Measurements from ENCODE around the gene IPO9.

The IPO9 gene

DNA sequence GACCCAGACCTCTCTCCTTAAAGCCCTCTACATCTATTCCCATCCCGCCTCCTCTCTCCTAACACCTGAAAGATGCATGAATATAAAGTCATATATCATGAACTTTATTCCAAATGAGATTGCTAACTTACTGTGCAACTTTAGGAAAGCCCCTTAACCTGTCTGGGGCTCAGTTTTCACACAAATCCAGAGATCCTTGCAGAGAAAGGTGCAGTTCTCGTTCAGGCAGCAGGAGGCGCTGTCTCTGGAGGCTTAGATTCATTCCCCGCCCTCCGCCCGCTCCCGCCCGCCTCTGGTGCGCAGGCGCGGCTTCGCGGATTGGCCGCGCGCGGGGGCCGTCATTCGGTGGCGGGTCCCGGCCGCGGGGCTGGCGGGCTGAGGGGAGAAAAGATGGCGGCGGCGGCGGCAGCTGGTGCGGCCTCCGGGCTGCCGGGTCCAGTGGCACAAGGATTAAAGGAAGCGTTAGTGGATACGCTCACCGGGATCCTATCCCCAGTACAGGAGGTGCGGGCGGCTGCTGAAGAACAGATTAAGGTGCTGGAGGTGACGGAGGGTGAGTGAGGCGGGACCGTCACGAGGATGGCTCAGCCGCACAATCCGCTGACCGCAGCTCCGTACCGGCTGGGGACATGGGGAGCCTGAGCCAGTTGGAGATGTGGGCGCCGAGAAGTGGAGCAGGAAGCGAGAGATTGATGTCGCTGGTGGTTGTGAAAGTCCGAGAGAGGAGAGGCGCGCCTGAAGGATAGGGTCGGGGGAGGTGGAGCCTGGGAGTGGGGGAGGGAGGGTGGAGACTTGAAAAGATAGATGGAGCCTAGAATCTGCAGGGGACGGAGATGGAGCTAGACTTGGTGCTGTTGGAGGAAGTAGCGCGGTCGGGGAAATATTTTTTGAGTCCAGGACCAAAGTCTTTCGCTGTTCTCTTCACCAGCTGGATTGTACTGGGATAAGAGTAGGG is at the start of gene IPO9:
Gene IPO9, plus strand, starts transcription at position 338 of the 955 bp plus-strand sequence. Its CDS starts 53 bp downstream, at position 391.
- peak; percentile 80 for DNase-seq

DNA sequence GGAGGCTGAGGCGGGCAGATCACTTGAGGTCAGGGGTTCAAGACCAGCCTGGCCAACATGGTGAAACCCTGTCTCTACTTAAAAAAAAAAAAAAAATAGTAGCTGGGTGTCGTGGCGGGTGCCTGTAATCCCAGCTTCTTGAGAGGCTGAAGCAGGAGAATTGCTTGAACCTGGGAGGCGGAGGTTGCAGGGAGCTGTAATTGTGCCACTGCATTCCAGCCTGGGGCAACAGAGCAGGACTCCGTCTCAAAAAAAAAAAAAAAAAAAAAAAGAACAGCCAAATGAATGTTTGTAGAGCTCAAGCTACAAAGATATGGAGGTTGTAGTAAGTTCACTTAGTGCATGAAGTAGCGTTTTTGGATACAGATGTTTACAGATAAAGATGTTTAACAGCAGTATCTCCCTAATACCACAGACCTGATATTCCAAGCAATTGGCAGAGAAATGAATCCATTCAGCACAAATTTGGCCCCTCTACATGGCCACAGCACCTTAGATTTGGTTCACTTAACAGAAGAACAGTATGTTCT is 49.5 kb upstream of the IPO9 start:
- DNase-seq: no peak

DNA sequence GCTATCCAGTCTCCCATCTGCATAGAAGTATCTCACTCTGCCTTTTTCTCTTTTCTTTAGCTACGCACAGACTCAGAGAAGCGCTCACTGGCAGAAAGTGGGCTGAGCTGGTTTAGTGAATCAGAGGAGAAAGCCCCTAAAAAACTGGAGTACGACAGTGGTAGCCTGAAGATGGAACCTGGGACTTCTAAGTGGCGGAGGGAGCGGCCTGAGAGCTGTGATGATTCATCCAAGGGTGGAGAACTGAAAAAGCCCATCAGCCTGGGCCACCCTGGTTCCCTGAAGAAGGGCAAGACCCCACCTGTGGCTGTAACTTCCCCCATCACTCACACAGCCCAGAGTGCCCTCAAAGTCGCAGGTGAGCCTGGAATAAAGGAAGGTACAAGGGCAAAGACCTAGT is 48.0 kb upstream of the IPO9 start:
- no peak for DNase-seq

DNA sequence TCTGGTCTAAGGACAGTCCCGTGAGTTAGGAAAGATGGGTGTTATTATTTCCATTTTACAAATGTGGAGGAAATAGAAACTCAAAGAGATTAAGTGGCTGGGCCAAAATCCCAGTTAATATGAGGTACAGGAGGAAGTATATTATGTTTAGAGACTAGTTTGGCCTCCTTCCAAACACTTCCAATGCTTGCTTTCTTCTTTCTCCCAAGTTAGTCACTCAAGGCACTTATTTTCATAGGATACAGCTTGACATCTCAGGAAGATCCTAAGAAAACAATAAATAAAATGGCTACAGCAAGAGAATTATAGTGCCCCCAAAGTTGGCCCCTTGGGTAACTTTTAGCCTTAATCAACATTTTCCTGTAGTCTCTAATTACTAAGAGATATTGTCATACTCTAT is 47.5 kb upstream of the IPO9 start:
- DNase-seq: no peak

DNA sequence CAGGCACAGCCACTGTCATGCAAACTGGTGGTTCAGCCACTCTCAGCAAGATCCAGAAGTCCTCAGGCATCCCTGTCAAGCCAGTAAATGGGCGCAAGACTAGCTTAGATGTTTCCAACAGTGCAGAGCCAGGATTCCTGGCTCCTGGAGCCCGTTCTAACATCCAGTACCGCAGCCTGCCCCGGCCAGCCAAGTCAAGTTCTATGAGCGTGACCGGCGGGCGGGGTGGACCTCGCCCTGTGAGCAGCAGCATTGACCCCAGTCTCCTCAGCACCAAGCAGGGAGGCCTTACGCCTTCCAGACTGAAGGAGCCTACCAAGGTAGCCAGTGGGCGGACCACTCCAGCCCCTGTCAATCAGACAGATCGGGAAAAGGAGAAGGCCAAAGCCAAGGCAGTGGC is 46.6 kb upstream of the IPO9 start:
- no peak for DNase-seq

DNA sequence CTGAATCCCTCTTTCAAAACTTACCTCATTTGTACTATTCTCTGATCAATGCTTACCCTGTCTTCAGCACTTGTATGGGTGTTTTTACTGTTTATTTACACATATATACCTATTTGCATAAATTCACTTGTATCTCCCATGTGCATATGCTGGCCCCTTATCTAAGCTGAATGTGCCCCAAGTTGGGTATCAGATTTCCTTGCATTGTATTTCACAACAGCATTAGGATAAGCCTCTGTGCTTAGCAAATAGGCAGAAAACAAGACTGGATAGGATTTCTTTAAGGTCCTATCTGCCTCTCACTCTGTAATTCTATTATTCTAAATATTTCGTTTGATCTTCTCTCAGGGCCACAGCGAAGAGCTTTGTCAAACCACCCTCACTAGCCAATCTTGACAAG is 45.9 kb upstream of the IPO9 start:
- DNase-seq: no peak

DNA sequence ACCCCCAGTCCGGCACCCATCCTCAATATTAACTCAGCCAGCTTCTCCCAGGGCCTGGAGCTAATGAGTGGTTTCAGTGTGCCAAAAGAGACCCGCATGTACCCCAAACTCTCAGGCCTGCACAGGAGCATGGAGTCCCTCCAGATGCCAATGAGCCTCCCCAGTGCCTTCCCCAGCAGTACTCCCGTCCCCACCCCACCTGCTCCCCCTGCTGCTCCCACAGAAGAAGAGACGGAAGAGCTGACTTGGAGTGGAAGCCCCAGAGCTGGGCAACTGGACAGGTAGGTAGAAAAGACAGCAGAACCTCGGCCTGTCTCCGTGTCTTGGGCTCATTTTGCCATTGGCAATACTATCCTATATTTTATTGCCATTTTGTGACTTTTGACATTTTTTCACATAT is 45.4 kb upstream of the IPO9 start:
- DNase-seq: no peak

DNA sequence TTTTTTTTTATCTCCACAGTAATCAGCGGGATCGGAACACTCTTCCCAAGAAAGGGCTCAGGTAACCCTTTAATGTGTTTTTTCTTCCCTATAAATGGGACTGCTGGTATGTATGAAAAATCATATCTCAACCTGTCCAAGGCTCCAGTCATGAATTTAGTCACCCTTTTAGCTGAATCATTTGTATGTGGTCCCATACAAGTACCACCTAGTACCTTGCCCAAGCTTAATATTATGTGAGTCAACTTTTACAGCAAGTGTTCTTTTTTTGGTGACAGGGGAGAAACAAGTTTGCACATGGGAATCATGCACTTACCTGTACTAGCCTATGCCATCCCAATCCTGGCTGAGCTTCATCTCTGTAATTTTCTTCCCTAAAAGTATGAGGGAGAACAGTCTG is 43.7 kb upstream of the IPO9 start:
- no peak for DNase-seq

DNA sequence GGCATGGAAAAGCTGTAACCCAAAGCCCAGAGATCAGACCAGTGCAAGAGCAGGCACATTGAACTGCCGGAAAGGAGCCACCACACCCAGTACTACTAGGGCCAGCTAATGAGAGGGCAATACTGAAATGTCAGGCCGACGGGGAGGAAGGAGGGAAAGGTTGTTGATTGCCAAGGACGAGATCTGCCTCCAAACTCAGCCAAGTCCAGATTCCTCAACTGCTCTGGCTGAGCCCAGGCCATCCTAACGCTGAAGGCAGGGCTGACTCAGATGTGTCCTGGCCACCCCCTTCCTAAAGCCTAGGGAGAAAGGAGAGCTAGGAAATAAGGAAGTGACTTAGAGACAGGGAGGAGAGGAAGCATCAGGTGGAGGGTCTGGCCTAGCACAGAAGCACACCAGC is 42.1 kb upstream of the IPO9 start:
- DNase-seq: no peak

DNA sequence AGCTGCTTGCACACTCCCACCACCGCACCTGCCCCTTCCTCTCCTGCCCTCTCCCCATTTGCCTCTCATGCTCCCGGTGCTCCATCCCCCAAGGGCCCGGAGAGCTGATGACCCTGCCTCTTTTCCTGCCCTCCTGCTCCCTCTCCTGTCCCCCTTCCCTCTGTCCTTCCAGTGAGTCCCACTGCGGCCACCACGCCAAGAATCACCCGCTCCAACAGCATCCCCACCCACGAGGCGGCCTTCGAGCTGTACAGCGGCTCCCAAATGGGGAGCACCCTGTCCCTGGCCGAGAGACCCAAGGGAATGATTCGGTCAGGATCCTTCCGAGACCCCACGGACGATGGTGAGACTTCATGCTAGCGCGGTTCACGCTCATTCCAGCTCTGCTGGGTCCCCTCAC is 40.7 kb upstream of the IPO9 start:
- no peak for DNase-seq

DNA sequence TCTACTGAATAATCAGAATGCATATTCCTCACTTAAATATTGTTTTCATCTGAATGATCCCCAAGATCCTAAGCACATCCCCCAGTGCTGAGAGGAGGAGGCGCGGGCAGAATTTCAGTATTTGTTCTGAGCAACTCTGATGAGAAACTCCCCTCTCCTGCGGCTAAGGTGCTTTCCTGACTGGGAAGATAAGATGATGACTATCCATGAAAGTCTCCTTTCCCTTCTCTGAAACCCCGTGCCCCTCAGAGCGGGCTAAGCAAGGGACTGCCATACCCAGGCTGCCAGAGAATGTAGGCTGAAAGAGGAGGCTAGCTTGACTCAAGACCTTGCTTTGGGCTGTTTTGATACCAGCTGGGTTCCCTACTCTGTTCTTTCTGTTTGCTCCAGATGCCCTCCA is 39.7 kb upstream of the IPO9 start:
- no peak for DNase-seq

DNA sequence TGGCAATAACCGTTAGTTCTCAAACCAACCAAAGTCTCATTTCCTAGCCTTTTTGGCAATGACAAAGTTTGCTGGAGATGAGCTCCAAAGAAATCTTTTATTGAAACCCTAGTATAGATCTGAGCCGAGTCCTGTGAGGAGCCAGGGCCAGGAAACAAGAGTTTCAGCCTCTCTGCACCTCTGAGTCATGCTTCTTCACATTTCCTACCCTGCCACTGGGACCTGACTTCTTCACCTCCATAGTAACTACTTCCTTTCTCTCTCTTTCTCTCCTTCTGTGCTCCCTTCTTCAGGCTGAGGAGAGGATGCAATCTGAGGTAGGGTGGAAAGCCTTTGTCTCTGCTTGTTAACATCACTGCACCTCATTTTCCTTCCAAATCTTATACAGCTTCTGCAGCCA is 38.7 kb upstream of the IPO9 start:
- peak; percentile 38 for DNase-seq

DNA sequence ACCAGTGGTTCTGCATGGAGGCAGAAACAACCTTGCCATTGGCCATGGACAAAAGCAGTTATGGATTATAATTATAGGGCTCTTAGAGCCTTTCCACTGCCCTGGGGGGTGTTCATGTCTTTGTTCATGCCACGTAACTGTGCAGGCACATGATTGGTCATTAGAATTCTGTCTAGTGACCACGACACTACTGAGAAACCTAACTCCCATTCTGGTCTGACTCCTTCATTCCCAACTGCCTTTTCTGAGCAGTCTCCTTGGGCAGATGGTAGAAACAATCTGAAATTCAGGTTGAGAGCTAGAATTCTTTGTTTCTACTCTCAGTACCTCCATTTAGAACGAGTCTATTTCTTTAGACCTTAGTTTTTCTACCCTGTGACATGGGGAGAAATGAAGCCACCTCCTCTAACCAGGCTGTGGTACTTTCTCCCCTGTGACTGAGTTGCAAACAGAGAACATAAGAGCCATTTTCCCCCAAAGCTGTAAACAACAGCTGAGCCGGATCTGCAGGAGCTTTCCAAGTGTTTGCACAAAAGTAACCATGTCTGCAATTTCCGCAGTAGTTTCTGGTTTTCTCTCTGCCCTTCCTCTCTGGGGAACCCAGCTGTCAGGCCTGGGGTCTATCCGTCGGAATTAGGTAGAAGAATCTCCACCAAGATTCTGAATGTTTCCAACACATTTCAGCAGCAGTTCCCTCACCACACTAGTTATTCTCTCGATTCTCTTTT is 37.7 kb upstream of the IPO9 start:
- DNase-seq: peak; percentile 47

DNA sequence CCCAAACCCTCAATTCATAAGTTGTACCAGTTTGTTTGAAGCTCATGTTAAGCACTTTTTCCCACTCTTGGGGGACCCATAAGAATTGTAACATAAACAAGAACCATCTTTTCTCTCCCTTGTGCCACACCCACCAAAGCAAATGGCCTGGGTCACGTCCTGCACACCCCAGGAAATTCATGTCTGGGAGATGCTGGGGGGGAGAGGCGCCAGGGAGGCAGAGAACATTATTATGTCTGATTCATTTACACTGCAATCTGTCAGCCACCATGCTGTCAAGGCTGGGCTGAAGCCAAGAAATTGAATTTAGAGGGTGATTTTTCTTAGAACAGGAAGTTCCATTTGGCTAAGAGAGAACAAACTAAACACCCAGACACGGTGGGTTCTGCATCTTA is 37.2 kb upstream of the IPO9 start:
- DNase-seq: peak; percentile 87

DNA sequence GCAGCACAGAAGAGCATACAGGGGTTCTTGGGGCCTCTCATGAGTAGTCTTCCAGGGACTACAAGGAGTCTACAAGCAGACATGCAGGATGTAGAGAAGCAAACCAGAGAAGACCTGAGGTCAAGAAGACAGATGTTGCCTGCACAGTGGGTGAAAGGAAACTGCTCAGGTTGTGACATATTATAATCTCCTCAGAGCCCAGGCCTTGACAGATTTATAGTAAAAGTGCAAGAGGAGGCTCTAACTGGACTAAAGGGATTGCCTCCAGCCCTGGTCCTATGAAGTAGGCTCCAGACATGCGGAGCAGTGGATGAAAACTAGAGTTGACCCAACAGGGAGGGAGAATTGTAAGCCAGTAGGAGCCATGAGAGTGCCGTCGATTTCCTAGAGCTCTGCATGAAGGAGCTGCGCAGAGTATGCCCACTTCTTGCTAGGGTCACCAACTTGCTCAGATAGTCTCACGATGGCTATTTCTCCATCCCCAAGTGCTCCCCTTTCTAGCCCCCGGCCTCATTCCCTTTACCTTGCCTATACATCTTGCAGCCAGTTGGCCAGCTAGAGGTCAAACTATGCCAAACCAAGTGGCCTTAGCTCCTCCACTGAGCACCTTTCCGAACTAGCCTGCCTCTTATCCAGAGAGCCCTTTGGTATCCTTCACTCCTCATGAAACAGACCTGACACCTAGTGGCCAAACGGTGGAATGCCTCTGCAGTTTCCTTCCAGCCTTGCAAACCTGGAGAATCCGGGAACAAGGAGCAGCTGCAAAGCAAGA is 36.2 kb upstream of the IPO9 start:
- DNase-seq: peak; percentile 67

DNA sequence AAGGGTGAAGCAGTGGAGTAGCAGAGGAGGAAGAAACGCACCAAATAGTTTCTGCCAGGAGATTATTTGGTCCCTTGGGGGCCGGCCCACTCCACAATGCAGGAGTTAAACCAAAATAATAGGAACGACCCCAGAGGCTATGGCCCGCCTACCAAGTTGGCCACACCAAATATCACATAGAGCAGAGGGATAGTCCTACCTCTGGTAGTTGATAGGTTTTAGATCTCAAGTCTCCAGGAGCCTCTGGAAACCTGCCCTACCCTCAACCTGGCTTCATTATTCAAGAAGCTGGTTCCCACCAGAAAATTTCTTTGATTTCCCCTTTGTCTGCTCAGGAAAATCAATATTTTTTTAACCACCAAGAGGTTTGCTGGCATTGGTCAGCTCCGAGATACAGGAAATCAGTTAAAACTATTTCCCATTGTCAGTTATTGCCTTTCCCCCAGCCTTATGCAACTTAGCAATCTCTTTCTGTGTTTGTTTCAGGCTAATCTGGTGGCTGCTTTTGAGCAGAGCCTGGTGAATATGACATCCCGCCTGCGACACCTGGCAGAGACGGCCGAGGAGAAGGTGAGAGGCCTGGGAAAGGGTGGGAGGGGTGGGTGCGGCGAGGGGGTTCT is 35.5 kb upstream of the IPO9 start:
- no peak for DNase-seq

DNA sequence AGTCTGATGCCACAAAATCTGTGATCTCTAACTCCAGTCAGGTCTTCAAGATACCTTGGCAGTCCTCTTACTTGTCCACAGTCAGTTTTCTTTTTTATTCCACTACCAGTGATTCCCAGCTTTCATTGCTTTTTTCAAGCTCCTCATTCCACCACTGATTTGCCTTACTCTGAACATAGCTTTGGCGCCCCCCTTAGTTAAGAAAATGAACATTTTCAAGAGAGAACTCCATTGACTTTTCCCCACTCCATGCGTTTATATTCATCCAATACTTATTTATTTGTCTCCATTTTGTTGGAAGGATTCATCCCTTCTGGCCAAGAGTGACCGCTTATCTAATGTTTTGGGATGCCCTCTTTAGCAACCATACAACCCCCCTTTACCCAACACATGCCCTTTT is 33.9 kb upstream of the IPO9 start:
- peak; percentile 14 for DNase-seq

DNA sequence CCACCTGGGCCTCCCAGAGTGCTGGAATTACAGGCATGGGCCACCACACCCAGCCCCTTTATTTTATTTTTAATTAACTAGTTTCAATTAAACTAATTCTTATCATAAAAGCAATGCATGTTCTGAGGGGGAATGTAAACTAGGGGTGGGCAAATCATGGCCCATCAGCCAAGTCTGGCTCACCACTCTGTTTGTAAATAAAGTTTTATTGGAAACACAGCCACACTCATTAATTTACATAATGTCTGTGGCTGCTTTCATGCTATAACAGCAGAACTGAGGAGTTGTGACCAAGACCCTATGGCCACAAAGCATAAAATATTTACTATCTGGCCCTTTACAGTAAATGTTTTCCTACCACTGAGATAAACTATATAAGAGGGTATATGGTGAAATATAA is 28.7 kb upstream of the IPO9 start:
- DNase-seq: no peak

DNA sequence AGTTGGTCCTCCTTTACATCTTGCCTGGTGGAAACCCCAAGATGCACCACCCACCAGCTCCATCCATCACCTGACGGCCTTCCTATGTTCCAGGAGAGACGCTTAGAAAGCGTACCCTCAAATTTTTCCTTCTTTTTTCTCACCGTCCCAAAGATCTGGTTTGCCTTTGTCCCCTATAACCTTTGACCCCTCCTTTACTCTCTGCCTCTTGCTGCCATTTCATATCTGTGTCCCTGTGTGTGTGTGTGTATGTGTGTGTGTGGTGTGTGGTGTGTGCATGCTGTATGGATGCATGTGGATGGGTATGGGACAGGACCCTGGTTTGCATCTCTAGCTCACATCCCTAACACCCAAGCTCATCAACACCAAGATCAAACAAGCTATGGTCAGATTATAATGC is 22.2 kb upstream of the IPO9 start:
- no peak for DNase-seq

DNA sequence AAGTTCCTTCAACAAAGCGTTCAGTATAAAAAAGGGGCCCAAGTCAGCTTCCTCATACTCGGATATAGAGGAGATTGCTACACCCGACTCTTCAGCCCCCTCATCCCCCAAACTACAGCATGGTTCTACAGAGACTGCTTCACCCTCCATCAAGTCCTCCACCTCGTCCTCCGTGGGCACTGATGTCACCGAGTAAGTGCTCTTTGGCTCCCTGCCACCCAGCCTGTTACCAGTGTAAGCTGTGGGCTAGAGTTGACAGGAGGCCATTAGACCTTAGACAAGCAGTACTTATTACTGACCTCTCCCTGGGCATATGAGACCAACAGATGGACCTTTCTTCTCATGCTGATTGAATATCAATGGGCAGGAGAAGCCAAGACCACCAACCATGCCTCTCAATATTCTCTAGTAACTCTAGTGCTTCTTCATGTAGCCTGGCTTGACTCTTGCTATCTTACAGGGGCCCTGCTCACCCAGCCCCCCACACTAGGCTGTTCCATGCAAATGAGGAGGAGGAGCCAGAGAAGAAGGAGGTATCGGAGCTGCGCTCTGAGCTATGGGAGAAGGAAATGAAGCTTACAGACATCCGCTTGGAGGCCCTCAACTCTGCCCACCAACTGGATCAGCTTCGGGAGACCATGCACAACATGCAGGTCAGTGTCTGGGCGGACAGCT is 20.9 kb upstream of the IPO9 start:
- no peak for DNase-seq

DNA sequence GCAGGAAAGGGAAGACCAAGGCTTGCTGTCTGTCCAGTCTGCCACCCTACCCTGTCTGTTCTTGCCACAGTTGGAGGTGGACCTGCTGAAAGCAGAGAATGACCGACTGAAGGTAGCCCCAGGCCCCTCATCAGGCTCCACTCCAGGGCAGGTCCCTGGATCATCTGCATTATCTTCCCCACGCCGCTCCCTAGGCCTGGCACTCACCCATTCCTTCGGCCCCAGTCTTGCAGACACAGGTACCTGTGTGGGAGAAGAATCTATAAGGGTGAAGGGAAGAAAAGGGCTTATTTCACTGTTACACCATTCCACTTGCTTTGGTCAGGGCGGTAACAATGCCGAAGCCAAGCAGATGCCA is 20.3 kb upstream of the IPO9 start:
- DNase-seq: no peak

DNA sequence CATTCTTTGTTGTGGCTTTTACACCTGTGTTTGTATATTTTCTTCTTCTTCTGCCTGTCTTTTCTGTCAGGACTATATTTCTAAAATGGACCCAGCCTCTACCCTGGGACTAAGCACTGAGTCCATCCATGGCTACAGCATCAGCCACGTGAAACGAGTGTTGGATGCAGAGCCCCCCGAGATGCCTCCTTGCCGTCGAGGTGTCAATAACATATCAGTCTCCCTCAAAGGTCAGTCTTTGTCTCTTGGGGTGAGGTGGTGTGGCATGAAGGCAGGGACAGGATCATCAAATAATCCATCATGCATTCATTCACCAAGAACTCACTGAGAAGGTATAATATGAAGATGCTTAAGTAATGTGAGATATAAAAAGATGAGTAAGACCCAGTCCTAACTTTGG is 19.1 kb upstream of the IPO9 start:
- no peak for DNase-seq

All from NCI-H446 treated with DMSO at 0.1 percent for 48 hours (cell line).